GM18505 (cell line): Measurements from ENCODE around the gene ADPRS.

Experiments
- ATAC-seq: cut with Tn5 transposase; IDR thresholded peaks from one replicate; pipeline ENCODE4 v1.9.1; 2021; ENCODE audit not compliant: unreplicated experiment
- POLR2A ChIP-seq: IDR thresholded peaks from 4 replicates; pipeline ENCODE4 v1.6.1; 2011; ENCODE audit warnings: borderline replicate concordance; ENCODE audit not compliant: insufficient read depth, insufficient read length; ENCODE audit errors: extremely low read depth

Gene ADPRS

GRCh38 chr1:36106269-36106668, 17.6 kb downstream of the ADPRS start:
- no peak for ATAC-seq
- TF ChIP-seq POLR2A, result no peak

GRCh38 chr1:36107394-36107793, 18.7 kb downstream of the ADPRS start:
- no peak for TF ChIP-seq POLR2A
- ATAC-seq, result no peak

- no peak for TF ChIP-seq POLR2A
- no peak for ATAC-seq
Measured at GRCh38 chr1:36108314-36108713, 19.6 kb downstream of the ADPRS start.

GRCh38 chr1:36109041-36109679, 20.5 kb downstream of the ADPRS start:
- no peak for TF ChIP-seq POLR2A
- no peak for ATAC-seq

GRCh38 chr1:36111151-36111550, 22.5 kb downstream of the ADPRS start:
- TF ChIP-seq POLR2A, result no peak
- ATAC-seq, result no peak

GRCh38 chr1:36112823-36113222, 24.1 kb downstream of the ADPRS start:
- no peak for TF ChIP-seq POLR2A
- ATAC-seq, result no peak

GRCh38 chr1:36114371-36114770, 25.7 kb downstream of the ADPRS start:
- no peak for ATAC-seq
- TF ChIP-seq POLR2A, result no peak

GRCh38 chr1:36115200-36115669, 26.5 kb downstream of the ADPRS start:
- no peak for ATAC-seq
- no peak for TF ChIP-seq POLR2A

GRCh38 chr1:36115931-36116330, 27.2 kb downstream of the ADPRS start:
- TF ChIP-seq POLR2A, result no peak
- no peak for ATAC-seq

- TF ChIP-seq POLR2A, result no peak
Measured at GRCh38 chr1:36116901-36117300, 28.2 kb downstream of the ADPRS start.

GRCh38 chr1:36118447-36119204, 29.9 kb downstream of the ADPRS start:
- no peak for TF ChIP-seq POLR2A
- no peak for ATAC-seq

More at GRCh38 chr1:36116901-36117300, 28.2 kb downstream of the ADPRS start:
- ATAC-seq, result no peak

- TF ChIP-seq POLR2A, result no peak
- no peak for ATAC-seq
Measured at GRCh38 chr1:36119456-36119855, 30.8 kb downstream of the ADPRS start.

GRCh38 chr1:36122062-36123030, 33.7 kb downstream of the ADPRS start:
- no peak for ATAC-seq

More at GRCh38 chr1:36122062-36123030, 33.7 kb downstream of the ADPRS start:
- no peak for TF ChIP-seq POLR2A
